CD14-positive monocyte (primary cell): ENCODE data around the gene CLEC4G. TPM values are rescaled to one million over a fixed set of nuclear protein-coding genes. Genes with fewer than 3 reads are reported as not detected.

Source experiments
- DNase-seq, 3 donors: peaks; one replicate each; pipeline ENCODE4 v3.0.0-alpha.2; 2011 to 2022
- H2AFZ ChIP-seq: 2 replicates; pipeline ENCODE4 v1.6.0; 2012; ENCODE audit warnings: mild to moderate bottlenecking, low read depth, low read length, inconsistent platforms; ENCODE audit not compliant: insufficient read depth, poor library complexity, severe bottlenecking
- H3K27ac ChIP-seq, 2 donors: 1 replicate in 1 of 2; 2 replicates in 1 of 2; pipeline ENCODE4 v1.5.1; 2012 to 2013; ENCODE audit warnings: low read length in 2 of 2, control low read depth in 1 of 2, inconsistent platforms in 1 of 2, low read depth in 1 of 2, mild to moderate bottlenecking in 1 of 2
- H3K27me3 ChIP-seq, 2 donors: one replicate each; pipeline versions ENCODE4 v1.6.0 to v1.6.1; 2011 to 2013; ENCODE audit warnings: low read length in 2 of 2; ENCODE audit not compliant: control insufficient read depth in 2 of 2, insufficient read depth in 2 of 2
- H3K36me3 ChIP-seq, 2 donors: replicated peaks in 1 of 2; 1 replicate in 1 of 2; 2 replicates in 1 of 2; pipeline versions ENCODE4 v1.5.1 to v1.6.1; 2012 to 2013; ENCODE audit warnings: low read length in 2 of 2, control low read depth in 1 of 2, inconsistent platforms in 1 of 2, mild to moderate bottlenecking in 1 of 2; ENCODE audit not compliant: insufficient read depth in 2 of 2, control insufficient read depth in 1 of 2
- H3K4me1 ChIP-seq, 2 donors: 1 replicate in 1 of 2; 2 replicates in 1 of 2; pipeline versions ENCODE4 v1.5.1 to v1.6.1; 2012 to 2013; ENCODE audit warnings: low read length in 2 of 2, control low read depth in 1 of 2, inconsistent platforms in 1 of 2, mild to moderate bottlenecking in 1 of 2, moderate library complexity in 1 of 2; ENCODE audit not compliant: insufficient read depth in 2 of 2, control insufficient read depth in 1 of 2
- H3K4me2 ChIP-seq: replicated peaks from 2 replicates; pipeline ENCODE3; 2012; ENCODE audit warnings: low read length, moderate library complexity, mild to moderate bottlenecking; ENCODE audit not compliant: poor library complexity, severe bottlenecking; ENCODE audit errors: extremely low read depth
- H3K4me3 ChIP-seq, 3 experiments: fragments of 200-600 bp in 1 of 3; sonication (generic) in 1 of 3; replicated peaks in 1 of 3; 1 replicate in 2 of 3; 2 replicates in 1 of 3; pipeline ENCODE4 v1.5.1; 2011 to 2013; ENCODE audit warnings: low read length in 3 of 3, mild to moderate bottlenecking in 3 of 3, control low read depth in 2 of 3, low read depth in 2 of 3, inconsistent platforms in 1 of 3, moderate library complexity in 1 of 3
- H3K79me2 ChIP-seq: 2 replicates; pipeline ENCODE4 v1.6.0; 2012; ENCODE audit warnings: mild to moderate bottlenecking, control low read depth, inconsistent platforms, low read length, moderate library complexity; ENCODE audit not compliant: insufficient read depth
- H3K9ac ChIP-seq: 2 replicates; pipeline ENCODE4 v1.6.0; 2017; ENCODE audit warnings: low read length, mild to moderate bottlenecking; ENCODE audit not compliant: insufficient read depth, poor library complexity, severe bottlenecking
- H3K9me3 ChIP-seq, 2 donors: replicated peaks in 1 of 2; 1 replicate in 1 of 2; 2 replicates in 1 of 2; pipeline versions ENCODE4 v1.5.1 to v1.6.1; 2012 to 2013; ENCODE audit warnings: low read length in 2 of 2, control low read depth in 1 of 2; ENCODE audit not compliant: control insufficient read depth in 1 of 2, insufficient read depth in 1 of 2
- H4K20me1 ChIP-seq: 2 replicates; pipeline ENCODE4 v1.6.0; 2012; ENCODE audit warnings: mild to moderate bottlenecking, low read length, control low read depth, moderate library complexity; ENCODE audit not compliant: insufficient read depth
- H3K27ac Mint-ChIP-seq, 7 donors: one replicate each; pipeline ENCODE4 v1.8.0; 2020; ENCODE audit warnings: mild to moderate bottlenecking in 7 of 7, mixed read lengths in 7 of 7, moderate library complexity in 6 of 7, inconsistent platforms in 2 of 7
- H3K27me3 Mint-ChIP-seq, 3 donors: one replicate each; pipeline ENCODE4 v1.8.0; 2021 to 2022; ENCODE audit warnings: low read depth in 3 of 3, mild to moderate bottlenecking in 3 of 3, mixed read lengths in 3 of 3, moderate library complexity in 3 of 3, inconsistent platforms in 1 of 3
- H3K36me3 Mint-ChIP-seq, 2 donors: one replicate each; pipeline ENCODE4 v1.8.0; 2020; ENCODE audit warnings: mixed read lengths in 2 of 2, inconsistent platforms in 1 of 2, mild to moderate bottlenecking in 1 of 2
- H3K4me1 Mint-ChIP-seq: one replicate; pipeline ENCODE4 v1.8.0; 2020; ENCODE audit warnings: mild to moderate bottlenecking, mixed read lengths
- H3K4me3 Mint-ChIP-seq, 2 donors: one replicate each; pipeline ENCODE4 v1.8.0; 2020; ENCODE audit warnings: mild to moderate bottlenecking in 2 of 2, mixed read lengths in 2 of 2, moderate library complexity in 1 of 2
- H3K9me3 Mint-ChIP-seq, 7 donors: one replicate each; pipeline ENCODE4 v1.8.0; 2020 to 2022; ENCODE audit warnings: mixed read lengths in 7 of 7, mild to moderate bottlenecking in 6 of 7, moderate library complexity in 6 of 7, inconsistent platforms in 2 of 7
- WGBS: methylation state at CpG from one replicate; pipeline ENCODE4 v1.1.5; 2013; ENCODE audit warnings: missing lambda C conversion rate; ENCODE audit not compliant: insufficient coverage; 5-methylcytosine and 5-hydroxymethylcytosine counted together
- intact Hi-C, 2 donors: fragments of 100-400 bp; cut with micrococcal nuclease; formaldehyde crosslinking; loops; one replicate each; pipeline versions ENCODE4 v1.15.0 to v1.15.1; 2023
- polyA plus RNA-seq, 3 donors: library from polyadenylated mRNA; depleted of rRNA in 1 of 3; unstranded in 2 of 3; stranded (reverse) in 1 of 3; fragments of 300-500 nt in 2 of 3; fragments of >200 nt in 1 of 3; fragmentation: Illumina TruSeq in 2 of 3; gene quantifications; 1 replicate in 2 of 3; 2 replicates in 1 of 3; pipeline ENCODE4 v1.2.3, GENCODE V29; 2012 to 2021
- TF ChIP-seq, protein P1 (sequence below): fragments of 200-600 bp; IDR thresholded peaks from one replicate; pipeline ENCODE4 v1.8.0; 2022; ENCODE audit warnings: antibody characterized with exemption, mild to moderate bottlenecking

The CLEC4G gene
- polyA plus RNA-seq, 3 donors, result 4.7 to 7.9 (median 7.1) TPM

DNA sequence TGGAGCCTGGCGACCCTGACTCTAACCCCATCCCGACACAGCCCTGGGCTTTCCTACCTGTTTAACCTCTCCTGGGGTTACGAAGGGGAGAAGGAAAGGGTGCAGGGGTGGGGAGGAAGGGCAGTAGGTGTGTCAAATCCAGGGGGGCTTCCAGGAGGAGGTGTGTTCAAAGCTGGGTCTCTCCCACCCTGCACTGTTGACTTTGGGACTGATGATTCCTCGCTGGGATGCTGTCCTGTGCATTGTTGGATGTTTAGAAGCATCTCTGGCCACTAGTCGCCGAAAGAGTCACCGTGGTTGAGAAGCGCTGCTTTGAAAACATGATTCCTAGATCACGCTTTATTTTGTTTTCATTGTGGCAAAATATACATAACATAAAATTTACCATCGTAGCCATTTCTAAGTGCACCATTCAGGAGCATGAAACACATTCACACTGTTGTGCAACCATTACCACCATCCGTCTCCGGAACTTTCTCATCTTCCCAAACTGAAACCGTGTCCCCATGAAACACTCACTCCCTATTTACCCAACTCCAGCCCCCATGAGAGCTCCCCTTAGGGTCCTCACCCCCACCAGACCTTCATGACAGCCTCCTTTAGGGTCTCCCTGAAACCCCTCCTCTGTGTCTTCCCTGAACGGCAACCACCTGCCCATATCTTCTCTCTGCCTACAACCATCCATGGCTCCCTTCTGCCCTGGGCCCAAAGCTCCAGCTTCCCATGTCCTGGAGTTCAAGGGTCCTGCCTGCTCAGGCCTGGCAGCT lies 25.5 kb downstream of the CLEC4G start:
- H3K27ac ChIP-seq, result peak overlapping the region; percentile 92 to 98
- DNase-seq, result peak; percentile 56 to 79 (median 76)
- H3K9me3 Mint-ChIP-seq, result no peaks in the 10 kb centered on the region
- H4K20me1 ChIP-seq, result no peaks in the 10 kb centered on the region
- H3K4me2 ChIP-seq, result peak overlapping the region; percentile 75
- no peaks in the 10 kb centered on the region for H3K36me3 ChIP-seq
- H3K36me3 Mint-ChIP-seq, result peaks cover 0 to 3% of the 10 kb centered on the region in 2 donors
- H3K79me2 ChIP-seq, result no peaks in the 10 kb centered on the region
- H2AFZ ChIP-seq, result peak overlapping the region; percentile 73
- intact Hi-C loops, result loop anchor here in 1 of 2 donors (2.0 kb wide), 1 partner anchor 52 kb away; no protein-coding TSS in a partner anchor
- H3K4me1 ChIP-seq, result peaks cover 87 to 90% of the 10 kb centered on the region in 2 donors
- peak overlapping the region; percentile 70 to 85 for H3K4me3 Mint-ChIP-seq
- H3K27me3 Mint-ChIP-seq, result peaks cover 0 to 6% (median 4%) of the 10 kb centered on the region in 3 donors
- H3K4me1 Mint-ChIP-seq, result peaks cover 81% of the 10 kb centered on the region
- peak overlapping the region in 1 of 3 experiments; percentile 67 for H3K4me3 ChIP-seq
- no peaks in the 10 kb centered on the region for H3K9me3 ChIP-seq
- H3K27me3 ChIP-seq, result no peaks in the 10 kb centered on the region
- H3K27ac Mint-ChIP-seq, result peak overlapping the region; percentile 98 to 100 (median 99)
- TF ChIP-seq, protein P1, sequence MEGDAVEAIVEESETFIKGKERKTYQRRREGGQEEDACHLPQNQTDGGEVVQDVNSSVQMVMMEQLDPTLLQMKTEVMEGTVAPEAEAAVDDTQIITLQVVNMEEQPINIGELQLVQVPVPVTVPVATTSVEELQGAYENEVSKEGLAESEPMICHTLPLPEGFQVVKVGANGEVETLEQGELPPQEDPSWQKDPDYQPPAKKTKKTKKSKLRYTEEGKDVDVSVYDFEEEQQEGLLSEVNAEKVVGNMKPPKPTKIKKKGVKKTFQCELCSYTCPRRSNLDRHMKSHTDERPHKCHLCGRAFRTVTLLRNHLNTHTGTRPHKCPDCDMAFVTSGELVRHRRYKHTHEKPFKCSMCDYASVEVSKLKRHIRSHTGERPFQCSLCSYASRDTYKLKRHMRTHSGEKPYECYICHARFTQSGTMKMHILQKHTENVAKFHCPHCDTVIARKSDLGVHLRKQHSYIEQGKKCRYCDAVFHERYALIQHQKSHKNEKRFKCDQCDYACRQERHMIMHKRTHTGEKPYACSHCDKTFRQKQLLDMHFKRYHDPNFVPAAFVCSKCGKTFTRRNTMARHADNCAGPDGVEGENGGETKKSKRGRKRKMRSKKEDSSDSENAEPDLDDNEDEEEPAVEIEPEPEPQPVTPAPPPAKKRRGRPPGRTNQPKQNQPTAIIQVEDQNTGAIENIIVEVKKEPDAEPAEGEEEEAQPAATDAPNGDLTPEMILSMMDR, result no peak
- peak overlapping the region; percentile 76 for H3K9ac ChIP-seq
- 11% methylated on average over 6 of the region's 14 CpGs for WGBS

DNA sequence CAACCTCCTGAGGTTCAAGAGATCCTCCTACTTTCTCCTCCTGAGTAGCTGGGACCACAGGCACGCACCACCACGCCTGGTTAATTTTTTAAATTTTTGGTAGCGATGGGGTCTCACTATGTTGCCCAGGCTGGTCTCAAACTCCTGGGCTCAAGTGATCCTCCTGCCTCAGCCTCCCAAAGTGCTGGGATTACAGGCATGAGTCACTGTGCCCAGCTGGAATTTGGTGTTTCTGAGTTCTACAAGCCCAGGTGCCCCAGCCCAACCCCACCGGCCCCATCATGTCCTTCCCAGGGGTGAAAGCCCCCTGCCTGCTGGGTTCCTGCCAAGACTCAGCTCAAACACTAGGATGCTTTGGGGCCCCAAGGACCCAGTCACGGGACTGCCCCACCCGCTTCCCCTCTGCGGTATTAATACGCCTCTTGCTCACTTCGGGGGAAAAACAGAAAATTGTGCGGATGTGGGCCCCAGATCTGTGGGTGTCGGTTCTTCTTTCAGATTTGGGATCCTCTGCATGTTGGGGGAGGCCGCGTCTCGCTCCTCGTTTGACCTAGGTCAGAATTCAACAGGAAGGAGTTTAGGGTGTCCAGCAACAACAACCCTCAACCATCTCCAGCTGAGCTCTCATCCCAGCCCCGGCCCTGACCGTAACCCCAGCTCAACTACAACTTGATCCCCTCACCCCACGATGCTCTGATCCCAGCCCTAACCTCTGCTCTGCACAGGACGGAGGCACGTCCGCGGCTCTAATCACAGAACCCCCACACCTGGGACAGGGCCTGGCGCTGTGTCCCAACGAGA lies 26.3 kb downstream of the CLEC4G start:
- TF ChIP-seq, protein P1, result no peak
- WGBS, result 2% methylated on average over 9 of the region's 24 CpGs
- Histone ChIP-seq H3K27ac (peak overlapping the region; percentile 92 to 98), H3K36me3 (no peaks in the 10 kb centered on the region), H3K9me3 (no peaks in the 10 kb centered on the region), H3K4me1 (peaks cover 84 to 88% of the 10 kb centered on the region in 2 donors), H2AFZ (peak overlapping the region; percentile 25), H3K9ac (peak overlapping the region; percentile 76), H3K27me3 (no peaks in the 10 kb centered on the region), H3K4me3 (peak overlapping the region in 1 of 3 experiments; percentile 67), H3K79me2 (no peaks in the 10 kb centered on the region), H4K20me1 (no peaks in the 10 kb centered on the region), H3K4me2 (peak overlapping the region; percentile 75)
- Mint-ChIP-seq H3K36me3 (peaks cover 0 to 3% of the 10 kb centered on the region in 2 donors), H3K4me3 (peak overlapping the region; percentile 70 to 85), H3K9me3 (no peaks in the 10 kb centered on the region), H3K4me1 (peaks cover 79% of the 10 kb centered on the region), H3K27ac (peak overlapping the region; percentile 98 to 100 (median 99)), H3K27me3 (peaks cover 0 to 6% (median 4%) of the 10 kb centered on the region in 3 donors)
- intact Hi-C loops, result loop anchor here in 1 of 2 donors (2.0 kb wide), 1 partner anchor 51 kb away; no protein-coding TSS in a partner anchor
- peak; percentile 91 to 95 (median 94) for DNase-seq
